ENCODE results near the gene PRICKLE4. TPM values are rescaled to one million over a fixed set of nuclear protein-coding genes. Genes with fewer than 3 reads are reported as not detected.

PRICKLE4 gene
- total RNA-seq, 1 experiment from 2014 or later = 1.2 TPM

DNA sequence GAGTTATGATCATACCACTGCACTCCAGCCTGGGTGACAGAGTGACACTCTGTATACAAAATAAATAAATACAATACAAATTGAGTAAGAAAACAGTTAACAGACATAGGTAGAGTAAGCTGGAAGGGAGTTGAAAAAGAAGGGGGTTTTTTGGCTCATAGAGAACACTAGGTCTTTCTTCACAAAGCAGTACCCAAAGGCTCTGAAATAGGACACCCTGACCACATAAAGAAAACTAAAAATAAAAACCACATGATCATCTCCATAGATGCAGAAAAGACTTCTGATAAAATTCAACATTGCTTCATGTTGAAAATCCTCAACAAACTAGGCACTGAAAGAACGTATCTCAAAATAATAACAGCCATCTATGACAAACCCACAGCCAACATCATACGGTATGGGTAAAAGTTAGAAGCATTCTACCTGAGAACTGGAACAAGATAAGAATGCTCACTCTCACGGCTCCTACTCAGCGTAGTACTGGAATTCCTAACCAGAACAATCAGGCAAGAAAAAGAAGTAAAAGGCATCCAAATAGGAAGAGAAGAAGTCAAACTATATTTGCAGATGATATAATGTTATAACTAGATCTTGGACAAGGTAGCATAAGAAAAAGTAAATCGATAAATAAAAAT is 55.6 kb downstream of the PRICKLE4 start:
- no peak for DNase-seq (ENCODE audit: extremely low read depth, low read depth)

DNA sequence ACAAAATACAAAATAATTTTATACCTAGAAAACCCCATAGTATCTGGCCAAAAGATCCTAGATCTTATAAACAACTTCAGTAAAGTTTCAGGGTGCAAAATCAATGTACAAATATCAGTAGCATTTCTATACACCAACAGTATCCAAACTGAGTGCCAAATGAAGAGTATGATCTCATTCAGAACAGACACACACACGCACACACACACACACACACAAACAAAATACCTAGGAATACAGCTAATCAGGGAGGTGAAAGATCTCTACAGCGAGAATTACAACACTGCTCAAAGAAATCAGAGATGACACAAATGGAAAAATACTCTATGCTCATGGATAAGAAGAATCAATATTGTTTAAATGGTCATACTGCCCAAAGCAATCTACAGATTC is 56.1 kb downstream of the PRICKLE4 start:
- no peak for DNase-seq (ENCODE audit: extremely low read depth, low read depth)

Small RNA genes within 50 kb of the gene (small RNA-seq; reads per million reads assigned to genes)
- 0 reads per million in 2 experiments for gene AL365205.2
- gene AL365205.3 = 0 reads per million in 2 experiments
- 0 to 0.02 reads per million in 2 experiments for gene RF00393

Other genes starting within 250 kb of the PRICKLE4 start
- gene FOXP4, start 234.4 kb upstream of the PRICKLE4 start, total RNA-seq (2014; rRNA removed; shearing (Covaris generic)) = 3.6 and 3.7 TPM in 2 replicates
- gene MDFI, start 142.3 kb upstream of the PRICKLE4 start, total RNA-seq (2014; rRNA removed; shearing (Covaris generic)) = 0.52 and 2.1 TPM in 2 replicates
- 3.1 and 4.6 TPM in 2 replicates for gene TFEB, start 45.2 kb upstream of the PRICKLE4 start, total RNA-seq (2014; rRNA removed; shearing (Covaris generic))
- not detected in 2 replicates for gene PGC, start 33.4 kb upstream of the PRICKLE4 start, total RNA-seq (2014; rRNA removed; shearing (Covaris generic))
- 1.2 and 2.5 TPM in 2 replicates for gene FRS3, start 882 bp upstream of the PRICKLE4 start, total RNA-seq (2014; rRNA removed; shearing (Covaris generic))
- 129 and 142 TPM in 2 replicates for gene TOMM6, start 6.9 kb downstream of the PRICKLE4 start, total RNA-seq (2014; rRNA removed; shearing (Covaris generic))
- gene USP49, start 114.6 kb downstream of the PRICKLE4 start, total RNA-seq (2014; rRNA removed; shearing (Covaris generic)) = 3.1 and 3.6 TPM in 2 replicates
- gene MED20, start 140.4 kb downstream of the PRICKLE4 start, total RNA-seq (2014; rRNA removed; shearing (Covaris generic)) = 19.8 and 21.2 TPM in 2 replicates
- 21.4 and 25.1 TPM in 2 replicates for gene BYSL, start 140.7 kb downstream of the PRICKLE4 start, total RNA-seq (2014; rRNA removed; shearing (Covaris generic))
- 18.9 and 19.8 TPM in 2 replicates for gene CCND3, start 161.0 kb downstream of the PRICKLE4 start, total RNA-seq (2014; rRNA removed; shearing (Covaris generic))

Data from NCI-H460 (cell line).